Right lobe of liver (tissue), 4 donors: ENCODE data around the gene MTIF2.

Experiments used
- POLR2A ChIP-seq: fragments of 450-650 bp; IDR thresholded peaks from one replicate; pipeline ENCODE4 v1.6.1; 2017; ENCODE audit warnings: antibody characterized with exemption, mild to moderate bottlenecking
- TF ChIP-seq, protein P1 (sequence below), 4 donors: fragments of 200-600 bp in 3 of 4; fragments of 450-650 bp in 1 of 4; IDR thresholded peaks; one replicate each; pipeline versions ENCODE4 v1.5.1 to v1.8.0; 2016 to 2022; ENCODE audit warnings: antibody characterized with exemption in 4 of 4, mild to moderate bottlenecking in 2 of 4
- donor health status: DM: no; HTN: no; CAD: no.
- donor health status: DM: no; HTN: no; CAD: no.
- donor health status: DM: no; HTN: yes; CAD: no.

DNA sequence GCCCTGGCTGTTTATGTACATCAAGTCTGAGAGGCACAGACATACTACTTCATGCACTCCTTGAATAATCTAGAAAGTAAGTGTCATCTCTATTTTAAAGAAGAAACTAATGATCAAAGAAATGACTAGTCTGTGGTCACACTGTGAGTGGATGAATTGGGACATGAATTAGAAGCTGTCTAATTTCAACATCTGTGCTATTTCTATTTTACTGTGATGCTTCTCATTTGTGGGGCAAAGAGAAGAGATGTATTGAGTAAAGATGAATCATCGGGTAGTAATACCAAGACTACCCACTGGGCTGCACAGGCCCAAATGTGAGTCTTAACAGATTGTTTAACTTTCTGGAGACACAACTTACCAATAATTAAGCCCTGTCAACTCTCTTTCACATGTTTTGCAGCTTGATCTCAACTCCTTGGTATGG is 42.4 kb upstream of the MTIF2 start:
- TF ChIP-seq, protein P1, sequence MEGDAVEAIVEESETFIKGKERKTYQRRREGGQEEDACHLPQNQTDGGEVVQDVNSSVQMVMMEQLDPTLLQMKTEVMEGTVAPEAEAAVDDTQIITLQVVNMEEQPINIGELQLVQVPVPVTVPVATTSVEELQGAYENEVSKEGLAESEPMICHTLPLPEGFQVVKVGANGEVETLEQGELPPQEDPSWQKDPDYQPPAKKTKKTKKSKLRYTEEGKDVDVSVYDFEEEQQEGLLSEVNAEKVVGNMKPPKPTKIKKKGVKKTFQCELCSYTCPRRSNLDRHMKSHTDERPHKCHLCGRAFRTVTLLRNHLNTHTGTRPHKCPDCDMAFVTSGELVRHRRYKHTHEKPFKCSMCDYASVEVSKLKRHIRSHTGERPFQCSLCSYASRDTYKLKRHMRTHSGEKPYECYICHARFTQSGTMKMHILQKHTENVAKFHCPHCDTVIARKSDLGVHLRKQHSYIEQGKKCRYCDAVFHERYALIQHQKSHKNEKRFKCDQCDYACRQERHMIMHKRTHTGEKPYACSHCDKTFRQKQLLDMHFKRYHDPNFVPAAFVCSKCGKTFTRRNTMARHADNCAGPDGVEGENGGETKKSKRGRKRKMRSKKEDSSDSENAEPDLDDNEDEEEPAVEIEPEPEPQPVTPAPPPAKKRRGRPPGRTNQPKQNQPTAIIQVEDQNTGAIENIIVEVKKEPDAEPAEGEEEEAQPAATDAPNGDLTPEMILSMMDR (IDR thresholded peaks at IDR 0.05): no peak
- no peak for TF ChIP-seq POLR2A
